Measurements from ENCODE around the gene SUN2.

DNA sequence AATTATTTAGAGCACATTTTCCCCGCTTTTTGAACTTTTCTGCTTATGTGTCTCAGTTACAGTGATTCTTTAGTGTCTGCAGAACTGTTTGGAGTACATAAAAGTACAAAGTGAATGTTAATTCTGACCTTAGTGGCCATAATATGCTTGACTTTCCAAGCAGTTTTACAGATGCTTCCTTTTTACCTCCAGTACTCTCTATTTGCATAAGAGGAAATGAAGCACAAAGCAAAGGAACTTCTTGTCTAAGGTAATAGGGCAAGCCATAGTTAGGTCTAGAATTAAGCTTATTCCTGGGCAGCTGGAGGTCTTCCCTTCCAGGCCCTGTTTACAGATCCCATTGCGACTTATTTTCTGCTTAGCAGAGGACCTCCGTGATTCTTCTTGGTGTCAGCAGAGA, 46.5 kb downstream of the SUN2 start:
- TF ChIP-seq, protein P1, sequence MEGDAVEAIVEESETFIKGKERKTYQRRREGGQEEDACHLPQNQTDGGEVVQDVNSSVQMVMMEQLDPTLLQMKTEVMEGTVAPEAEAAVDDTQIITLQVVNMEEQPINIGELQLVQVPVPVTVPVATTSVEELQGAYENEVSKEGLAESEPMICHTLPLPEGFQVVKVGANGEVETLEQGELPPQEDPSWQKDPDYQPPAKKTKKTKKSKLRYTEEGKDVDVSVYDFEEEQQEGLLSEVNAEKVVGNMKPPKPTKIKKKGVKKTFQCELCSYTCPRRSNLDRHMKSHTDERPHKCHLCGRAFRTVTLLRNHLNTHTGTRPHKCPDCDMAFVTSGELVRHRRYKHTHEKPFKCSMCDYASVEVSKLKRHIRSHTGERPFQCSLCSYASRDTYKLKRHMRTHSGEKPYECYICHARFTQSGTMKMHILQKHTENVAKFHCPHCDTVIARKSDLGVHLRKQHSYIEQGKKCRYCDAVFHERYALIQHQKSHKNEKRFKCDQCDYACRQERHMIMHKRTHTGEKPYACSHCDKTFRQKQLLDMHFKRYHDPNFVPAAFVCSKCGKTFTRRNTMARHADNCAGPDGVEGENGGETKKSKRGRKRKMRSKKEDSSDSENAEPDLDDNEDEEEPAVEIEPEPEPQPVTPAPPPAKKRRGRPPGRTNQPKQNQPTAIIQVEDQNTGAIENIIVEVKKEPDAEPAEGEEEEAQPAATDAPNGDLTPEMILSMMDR (IDR thresholded peaks at IDR 0.05) = no peak
- TF ChIP-seq POLR2A (IDR thresholded peaks at IDR 0.05) = no peak
